Stimulated activated CD8-positive, alpha-beta memory T cell treated with anti-CD3 and anti-CD28 coated beads, Interleukin-15, amount 100 ng/mL, for 48 hours (primary cell): ENCODE data around the gene LMNTD1.

Experiments
- DNase-seq, 2 donors: peaks; one replicate each; pipeline ENCODE4 v3.0.0-alpha.2; 2020; ENCODE audit warnings: low read depth in 2 of 2

The LMNTD1 gene

GRCh38 chr12:25552681-25553080 lies 402 bp downstream of the LMNTD1 start:
- no peak for DNase-seq

GRCh38 chr12:25550186-25550585 lies 2.9 kb downstream of the LMNTD1 start:
- no peak for DNase-seq

GRCh38 chr12:25549120-25549519 lies 4.0 kb downstream of the LMNTD1 start:
- no peak for DNase-seq

- DNase-seq = no peak
These were observed 6.8 kb downstream of the LMNTD1 start for GRCh38 chr12:25546318-25546717.

GRCh38 chr12:25533150-25533549 lies 19.9 kb downstream of the LMNTD1 start:
- no peak for DNase-seq

- no peak for DNase-seq
These were observed 21.5 kb downstream of the LMNTD1 start for GRCh38 chr12:25531502-25532052.

GRCh38 chr12:25529738-25530137 lies 23.3 kb downstream of the LMNTD1 start:
- DNase-seq = no peak

- no peak for DNase-seq
These were observed 26.3 kb downstream of the LMNTD1 start for GRCh38 chr12:25526778-25527177.

- no peak for DNase-seq
These were observed 28.7 kb downstream of the LMNTD1 start for GRCh38 chr12:25524366-25524765.

- DNase-seq = no peak
These were observed 31.3 kb downstream of the LMNTD1 start for GRCh38 chr12:25521625-25522256.

- no peak for DNase-seq
These were observed 34.6 kb downstream of the LMNTD1 start for GRCh38 chr12:25518512-25518911.

- no peak for DNase-seq
These were observed 48.3 kb downstream of the LMNTD1 start for GRCh38 chr12:25504744-25505143.

- no peak for DNase-seq
These were observed 49.4 kb downstream of the LMNTD1 start for GRCh38 chr12:25503666-25504065.

- DNase-seq = no peak
These were observed 50.5 kb downstream of the LMNTD1 start for GRCh38 chr12:25502596-25502995.

- no peak for DNase-seq
These were observed 51.0 kb downstream of the LMNTD1 start for GRCh38 chr12:25502118-25502517.

- DNase-seq = no peak
These were observed 51.5 kb downstream of the LMNTD1 start for GRCh38 chr12:25501549-25501948.

GRCh38 chr12:25500651-25501050 lies 52.4 kb downstream of the LMNTD1 start:
- DNase-seq = no peak

GRCh38 chr12:25497021-25497420 lies 56.1 kb downstream of the LMNTD1 start:
- DNase-seq = no peak

GRCh38 chr12:25496098-25496587 lies 56.9 kb downstream of the LMNTD1 start:
- no peak for DNase-seq

GRCh38 chr12:25495331-25496097 lies 57.6 kb downstream of the LMNTD1 start:
- no peak for DNase-seq

- DNase-seq = no peak
These were observed 58.2 kb downstream of the LMNTD1 start for GRCh38 chr12:25494926-25495325.

- no peak for DNase-seq
These were observed 59.4 kb downstream of the LMNTD1 start for GRCh38 chr12:25493682-25494081.
